NCI-H2107 treated with DMSO at 0.1 percent for 48 hours (cell line): ENCODE measurements around the gene WDR3.
"Not testable (repeated sequence)": the region's sequence is repeated elsewhere in the genome, so short reads cannot be mapped to it uniquely, and the experiment has no call there.

ENCODE experiments used
- DNase-seq: peaks from one replicate; lab custom pipeline; 2025; ENCODE audit not compliant: unreplicated experiment; lab: John Stamatoyannopoulos, UW

Gene WDR3

DNA sequence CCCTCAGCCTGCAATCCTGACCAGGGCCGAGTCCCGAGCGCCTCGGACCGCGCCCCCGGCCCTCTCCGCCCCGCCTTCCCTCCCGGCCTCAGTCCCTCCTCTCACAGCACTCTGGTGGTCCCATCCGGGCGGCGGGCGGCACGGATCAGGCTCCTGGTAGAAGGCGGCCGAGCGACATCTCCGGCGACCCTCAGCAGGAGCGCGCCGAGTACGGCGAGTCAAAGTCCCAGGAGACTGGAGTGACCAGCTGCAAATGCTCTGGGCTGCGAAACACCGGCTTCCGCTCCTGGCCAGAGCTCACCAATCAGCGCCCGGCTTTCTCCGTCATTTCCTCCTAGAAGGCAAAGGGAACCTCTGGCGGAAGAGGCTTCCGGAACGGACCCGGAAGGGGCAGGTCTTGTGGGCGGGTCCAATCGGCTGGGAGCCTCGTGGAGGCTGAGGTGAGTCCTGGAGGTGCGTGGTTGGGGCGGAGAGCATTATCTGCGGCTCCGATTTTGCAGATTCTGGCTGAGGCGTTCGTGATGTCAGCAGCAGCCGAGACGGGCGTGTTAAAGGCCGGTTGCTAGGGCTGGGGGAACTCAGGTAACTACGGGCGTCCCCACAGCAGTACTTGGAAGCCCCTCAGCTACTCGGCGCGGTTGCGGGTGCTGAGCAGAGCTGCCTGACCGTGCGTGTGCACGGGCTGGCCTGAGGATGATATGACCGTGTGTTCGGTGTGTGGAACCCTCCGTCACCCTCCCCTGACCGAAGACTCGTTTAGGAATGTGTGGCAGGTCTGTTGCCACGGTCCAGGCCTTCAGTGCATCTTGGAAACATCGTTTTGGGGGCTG is at the start of gene WDR3, which contains the start of gene GDAP2:
Gene WDR3, plus strand, starts transcription at position 397 of the 830 bp plus-strand sequence. CDS start 3,581 bp downstream, outside the sequence.
Gene GDAP2, minus strand, starts transcription at position 279 of the 830 bp plus-strand sequence. CDS start 9,264 bp downstream, outside the sequence.
- DNase-seq, result peak; percentile 95

DNA sequence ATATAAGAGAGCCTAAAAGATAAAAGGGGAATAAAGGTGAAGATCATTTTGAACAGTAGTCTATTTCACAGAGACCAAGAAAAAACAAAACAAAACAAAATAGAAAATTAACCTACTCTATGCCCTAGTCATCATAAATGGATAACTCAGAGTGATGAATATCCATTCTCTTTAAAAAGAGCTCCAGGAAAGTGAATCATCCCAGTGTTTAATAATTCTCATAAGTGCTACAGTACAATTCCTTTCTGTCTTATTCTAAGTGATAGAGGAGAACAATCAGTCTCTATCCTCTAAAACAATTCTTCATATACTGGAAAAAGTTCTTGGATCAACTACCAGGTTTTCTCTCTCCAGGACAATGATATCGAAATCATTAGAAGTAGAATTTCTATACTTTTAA is 45.9 kb upstream of the WDR3 start:
- no peak for DNase-seq

DNA sequence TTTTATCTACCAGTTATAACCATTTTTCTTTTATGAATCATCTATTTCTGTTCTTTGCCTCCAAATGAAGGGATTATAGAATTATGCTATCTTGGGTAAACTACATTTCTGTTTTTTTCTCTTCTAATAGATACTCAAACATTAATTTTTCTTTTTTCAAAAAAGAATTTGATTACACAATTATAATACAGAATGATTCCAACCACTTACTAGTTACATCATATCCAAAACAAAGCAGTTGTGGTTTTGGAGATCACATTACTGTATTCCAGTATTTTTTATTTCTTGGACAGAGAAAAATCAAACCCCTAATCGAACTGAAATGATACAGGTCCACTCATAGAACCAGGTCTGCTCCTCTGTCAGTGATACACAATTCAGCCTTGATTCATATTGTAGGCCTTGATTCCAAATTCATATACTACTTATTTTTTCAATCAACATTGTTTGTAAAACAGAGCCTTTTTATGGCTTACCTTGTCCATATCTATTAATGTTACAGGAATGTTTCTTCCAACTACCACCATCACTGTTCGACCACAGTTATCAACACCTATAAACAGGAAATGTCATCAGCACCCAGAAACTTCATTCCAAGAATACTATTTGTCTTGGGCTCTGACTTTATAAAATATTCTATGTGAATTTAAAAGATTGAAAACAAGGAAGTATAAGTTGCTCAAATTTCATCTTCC is 43.3 kb upstream of the WDR3 start:
- no peak for DNase-seq

DNA sequence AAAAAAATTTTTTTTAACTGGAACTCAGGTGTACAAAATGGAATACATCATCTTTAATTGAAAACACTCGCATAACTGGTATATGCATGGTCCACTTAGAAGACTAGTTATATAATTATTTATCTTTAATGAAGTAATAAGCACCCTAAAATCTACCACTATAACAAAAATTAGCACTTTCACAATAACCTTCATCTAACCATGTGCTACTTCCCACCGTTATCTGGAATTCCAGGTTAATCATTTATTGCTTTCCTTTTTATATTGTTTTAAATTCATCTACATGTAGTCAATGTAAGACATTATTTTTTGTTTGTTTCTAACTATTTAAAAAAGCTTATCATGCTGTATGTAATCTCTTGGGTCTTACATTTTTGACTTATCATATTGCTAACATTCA is 39.1 kb upstream of the WDR3 start:
- DNase-seq, result no peak

DNA sequence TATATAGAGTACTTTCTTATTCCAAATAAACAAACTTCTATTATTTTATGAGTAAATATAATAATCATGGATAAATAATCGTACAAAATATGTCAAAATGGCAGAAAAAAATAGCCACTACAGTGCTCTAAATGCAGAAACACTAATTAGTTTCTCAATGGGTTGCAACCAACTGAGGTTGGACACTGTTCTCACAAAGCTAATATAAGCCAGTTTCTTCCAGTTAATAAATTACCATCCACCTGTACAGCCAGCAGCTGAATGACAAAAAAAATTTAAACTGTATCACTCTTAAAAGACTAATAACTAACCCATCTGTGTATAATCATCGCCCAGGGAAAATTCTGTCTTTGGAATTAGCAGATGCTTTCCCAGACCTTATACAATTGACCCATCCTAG is 37.0 kb upstream of the WDR3 start:
- DNase-seq, result no peak

DNA sequence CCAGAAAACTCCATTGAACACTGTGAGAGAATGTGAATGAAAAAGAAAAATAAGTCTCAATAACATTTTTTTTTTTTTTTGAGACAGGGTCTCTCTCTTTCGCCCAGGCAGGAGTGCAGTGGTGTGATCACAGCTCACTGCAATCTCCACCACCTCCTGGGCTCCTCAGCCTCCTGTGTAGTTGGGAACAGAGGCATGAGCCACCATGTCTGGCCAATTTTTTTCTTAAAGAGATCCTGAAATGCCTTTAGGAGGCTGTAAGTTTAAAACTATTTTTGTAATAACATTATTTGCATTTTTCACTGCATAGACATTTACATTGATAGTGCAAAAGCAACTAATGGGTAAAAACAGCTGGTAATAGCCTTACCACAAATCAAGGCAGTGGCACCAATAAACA is 35.5 kb upstream of the WDR3 start:
- no peak for DNase-seq

DNA sequence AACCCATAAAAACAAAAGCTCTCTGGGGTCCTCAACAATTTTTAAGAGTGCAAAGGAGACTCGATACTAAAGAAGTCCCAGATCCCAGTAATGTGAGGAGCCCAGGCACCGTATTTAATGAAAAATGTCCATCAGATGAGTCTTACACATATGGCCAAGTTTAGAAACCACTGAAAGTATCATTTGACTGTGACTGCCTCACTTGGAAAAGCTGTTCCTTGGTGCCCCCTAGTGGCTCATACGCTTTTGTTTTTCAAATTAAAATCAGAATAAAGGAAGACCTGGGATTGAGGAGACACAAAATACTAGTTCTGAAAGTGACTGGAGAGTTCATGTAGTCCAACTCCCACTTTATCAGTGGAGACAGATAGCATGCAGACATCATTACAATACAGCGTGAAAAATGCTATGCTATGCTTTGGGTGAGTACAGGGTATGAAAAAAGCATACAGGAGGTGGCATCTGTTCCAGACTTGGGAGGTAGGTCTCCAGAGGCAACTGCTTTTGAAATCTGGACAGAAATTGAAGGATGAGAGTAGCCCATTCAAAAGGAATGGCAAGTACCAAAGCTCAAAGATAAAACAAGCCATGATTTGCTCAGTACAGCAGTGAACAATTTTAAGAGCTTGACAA is 33.9 kb upstream of the WDR3 start:
- peak; percentile 57 for DNase-seq

DNA sequence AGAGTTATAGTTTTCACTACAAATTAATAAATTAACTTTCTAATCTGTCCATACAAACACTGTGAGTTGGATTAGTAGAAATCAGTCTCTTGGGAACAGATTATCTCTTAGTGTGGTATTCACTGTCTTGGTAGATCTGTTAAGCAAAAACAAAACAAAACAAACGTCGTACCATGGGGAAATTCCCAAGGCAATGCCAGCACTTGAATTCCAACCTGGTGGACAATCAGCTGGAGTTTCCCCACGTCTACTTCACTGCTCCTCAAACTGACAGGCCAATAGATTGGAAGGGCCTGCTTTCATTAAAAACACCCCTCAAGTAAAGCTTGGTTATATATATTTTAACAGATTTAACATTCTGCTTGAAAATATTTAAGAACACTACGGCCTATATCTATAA is 32.0 kb upstream of the WDR3 start:
- DNase-seq, result no peak

DNA sequence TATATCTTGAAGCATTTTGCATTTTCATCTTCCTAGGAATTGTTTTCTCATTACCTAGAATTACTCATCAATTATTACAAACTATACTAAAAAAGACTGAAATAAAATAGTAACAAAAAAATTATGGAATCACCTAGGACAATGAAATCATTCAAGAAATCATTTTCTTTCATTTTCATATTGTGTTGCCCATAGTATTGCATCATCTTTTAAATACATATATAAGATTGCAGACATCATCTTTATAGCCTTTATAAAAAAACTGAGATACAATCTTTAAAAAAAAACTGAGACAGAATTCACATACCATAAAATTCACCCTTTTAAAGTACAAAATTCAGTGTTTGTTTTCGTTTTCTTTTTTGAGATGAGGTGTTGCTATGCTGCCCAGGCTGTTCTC is 29.7 kb upstream of the WDR3 start:
- DNase-seq, result no peak

DNA sequence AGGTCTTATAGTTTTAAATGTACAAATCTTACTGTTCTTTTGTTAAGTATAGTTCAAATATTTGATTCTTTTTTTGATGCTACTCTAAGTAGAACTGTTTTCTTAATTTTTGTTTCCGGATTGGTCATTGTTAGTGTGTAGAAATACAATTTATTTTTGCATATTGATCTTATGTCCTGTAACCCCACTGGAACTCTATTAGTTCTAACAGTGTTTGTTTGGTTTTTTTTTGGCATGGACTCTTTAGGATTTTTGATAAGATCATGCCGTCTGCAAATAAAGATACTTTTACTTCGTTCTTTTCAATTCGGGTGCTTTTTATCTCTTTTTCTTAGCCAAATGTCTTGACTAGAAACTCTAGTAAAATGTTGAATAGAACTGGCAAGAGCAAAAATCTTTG is 26.6 kb upstream of the WDR3 start:
- no peak for DNase-seq

DNA sequence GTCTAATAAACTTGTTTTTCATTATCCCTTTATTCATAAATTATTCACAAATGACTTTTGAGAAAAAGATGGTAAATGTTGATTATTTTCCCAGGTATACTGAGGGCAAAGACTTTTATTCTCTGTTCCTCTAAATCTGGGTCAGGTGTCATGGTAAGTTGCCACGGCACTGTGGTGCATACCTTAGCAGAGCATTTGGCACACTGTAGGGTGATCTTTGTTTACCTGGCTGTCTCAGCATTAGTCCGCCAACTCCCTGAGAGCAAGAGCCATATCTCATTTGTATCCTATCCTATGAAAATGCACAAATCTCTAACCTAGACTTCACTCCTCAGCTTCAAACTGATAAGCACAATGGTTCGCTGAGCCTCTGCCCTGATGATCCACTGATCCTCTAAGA is 25.1 kb upstream of the WDR3 start:
- no peak for DNase-seq

DNA sequence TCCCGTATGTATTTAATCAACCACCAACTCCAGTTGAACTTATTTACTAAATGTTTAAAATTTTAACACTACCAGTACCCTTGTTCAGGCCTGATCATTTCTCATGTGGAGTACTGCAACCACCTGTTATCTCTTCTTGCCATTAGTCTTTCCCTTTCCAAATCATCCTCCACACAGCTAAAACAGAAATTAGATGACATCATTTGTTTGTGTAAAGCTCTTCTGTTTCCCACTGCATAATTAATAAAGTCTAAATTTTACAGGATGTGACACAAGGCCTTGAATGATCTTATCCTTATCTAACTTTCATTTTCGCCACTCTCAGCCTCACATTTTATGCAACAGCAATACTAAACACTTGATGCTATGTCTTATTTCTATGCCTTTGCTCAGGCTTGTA is 24.5 kb upstream of the WDR3 start:
- DNase-seq, result no peak

DNA sequence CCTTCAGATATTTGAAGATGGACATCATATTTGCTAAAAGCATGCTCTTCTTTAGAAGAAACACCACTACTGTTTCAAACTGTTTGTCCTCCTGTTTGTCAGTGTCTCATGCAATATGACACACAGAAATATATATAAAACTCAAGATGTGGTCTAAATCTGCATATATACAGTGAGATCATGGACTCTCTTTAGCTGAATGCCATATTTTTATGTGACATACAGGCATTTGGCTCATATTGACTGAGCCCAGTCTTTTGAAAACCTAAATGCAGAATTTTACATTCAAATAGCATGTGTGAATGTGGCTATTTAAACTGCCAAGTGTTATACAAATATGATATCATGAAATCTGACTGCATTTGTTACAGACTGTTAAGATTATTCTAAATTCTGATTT is 18.5 kb upstream of the WDR3 start:
- no peak for DNase-seq

DNA sequence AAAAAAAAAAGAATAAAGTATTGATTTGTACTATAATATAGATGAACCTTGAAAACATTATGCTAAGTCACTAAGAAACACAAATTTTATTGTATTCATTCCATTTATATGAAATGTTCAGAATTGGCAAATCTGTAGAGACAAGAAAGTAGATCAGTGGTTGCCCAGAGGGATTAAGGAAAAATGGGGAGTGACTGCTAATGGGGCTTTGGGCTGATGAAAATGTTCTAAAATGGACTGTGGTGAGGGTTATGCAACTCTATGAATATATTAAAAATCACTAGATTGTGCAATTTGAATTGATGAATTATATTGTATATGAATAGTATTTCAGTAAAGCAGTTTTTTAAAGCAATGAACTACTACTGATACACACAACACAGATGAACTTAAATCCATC is 10.2 kb upstream of the WDR3 start:
- no peak for DNase-seq

DNA sequence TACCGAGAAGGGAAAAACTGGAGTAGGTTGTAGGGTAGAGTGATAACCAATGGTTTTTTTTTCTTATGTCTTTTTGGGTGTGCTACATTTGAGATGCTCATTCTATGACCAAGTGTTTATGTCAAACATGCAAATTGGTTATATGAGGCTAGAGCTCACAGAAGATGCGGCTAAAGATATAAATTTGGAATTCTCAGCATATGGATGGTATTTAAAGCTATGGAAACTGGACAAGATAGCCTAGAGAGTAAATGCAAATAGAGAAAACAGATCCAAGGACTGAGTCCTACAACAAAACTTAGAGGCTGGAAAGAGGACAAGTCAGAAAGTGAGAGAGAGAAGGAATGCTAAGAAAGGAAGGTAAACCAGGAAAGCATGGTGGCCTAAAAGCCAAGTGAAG is 7.5 kb upstream of the WDR3 start:
- DNase-seq, result no peak

DNA sequence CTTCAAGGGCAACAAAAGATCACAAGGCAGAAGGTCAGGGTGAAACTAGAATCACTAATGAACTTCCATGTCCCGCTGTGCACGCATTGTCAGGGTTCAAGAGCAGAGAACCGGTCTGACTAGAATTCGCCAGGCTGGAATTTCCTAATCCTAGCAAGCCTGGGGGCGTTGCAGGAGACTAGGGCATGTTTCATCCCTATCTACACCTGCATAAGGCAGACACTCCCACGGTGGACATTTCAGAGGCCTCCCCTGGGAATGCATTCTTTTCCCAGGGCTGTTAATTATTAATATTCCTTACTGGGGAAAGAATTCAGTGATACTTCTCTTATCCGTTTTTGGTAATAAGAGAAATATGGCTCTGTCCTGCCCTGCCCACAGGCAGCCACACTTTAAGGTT is 6.8 kb upstream of the WDR3 start:
- not testable (repeated sequence) for DNase-seq

DNA sequence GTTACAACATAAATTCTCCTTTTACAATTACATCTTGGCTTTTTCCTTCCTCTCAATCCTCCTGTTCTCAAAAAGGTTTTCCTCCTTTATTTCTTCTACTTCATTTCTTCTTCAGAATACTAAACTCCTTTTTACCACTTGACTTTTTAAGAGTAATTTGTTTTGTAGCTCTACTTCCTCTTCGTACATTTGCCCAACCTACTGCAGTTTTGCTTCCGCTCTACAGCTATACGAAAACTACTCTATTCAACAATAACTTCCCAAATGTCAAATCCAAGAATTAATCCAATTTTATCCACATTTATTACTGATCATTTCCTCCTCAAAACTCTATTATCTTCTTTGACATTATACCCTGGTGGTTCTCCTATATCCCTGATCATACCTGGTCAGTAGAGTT is 3.6 kb upstream of the WDR3 start:
- no peak for DNase-seq

DNA sequence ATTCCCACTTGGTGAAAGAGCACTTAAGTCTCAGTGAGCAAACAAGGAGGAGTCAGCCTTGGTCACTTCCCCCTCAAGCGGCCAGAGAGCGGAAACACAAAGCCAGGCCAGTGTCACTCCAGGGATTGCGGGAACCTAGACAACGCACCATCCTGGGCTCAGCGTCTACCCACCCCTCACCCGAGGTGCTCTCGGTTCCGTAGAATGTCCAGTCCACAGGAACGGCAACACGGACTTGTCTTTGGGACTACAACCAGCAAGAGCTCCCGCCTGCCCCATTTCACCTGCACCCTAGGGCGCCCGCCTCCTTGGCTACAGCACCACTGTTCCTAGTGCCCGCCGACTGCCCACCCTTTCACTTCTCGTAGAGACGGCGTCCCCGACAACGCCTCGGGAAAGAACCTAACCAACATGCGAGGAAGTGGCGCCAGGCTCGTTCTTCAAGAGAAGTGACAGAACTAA is 627 bp upstream of the WDR3 start:
- DNase-seq, result peak; percentile 48

DNA sequence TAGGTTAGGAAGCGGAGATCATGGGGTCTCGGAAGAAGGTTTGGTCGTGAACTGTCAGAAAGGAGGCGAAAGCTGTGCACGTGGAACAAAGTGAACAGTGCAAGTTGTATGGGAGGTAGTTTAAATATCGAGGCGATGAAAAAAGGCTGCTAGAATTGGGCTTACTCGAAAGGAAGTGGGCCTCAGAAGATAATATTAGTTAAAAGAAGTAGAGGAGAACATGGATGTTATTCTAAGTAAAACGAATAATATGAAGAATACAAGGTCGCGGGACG is 571 bp downstream of the WDR3 start:
- no peak for DNase-seq

DNA sequence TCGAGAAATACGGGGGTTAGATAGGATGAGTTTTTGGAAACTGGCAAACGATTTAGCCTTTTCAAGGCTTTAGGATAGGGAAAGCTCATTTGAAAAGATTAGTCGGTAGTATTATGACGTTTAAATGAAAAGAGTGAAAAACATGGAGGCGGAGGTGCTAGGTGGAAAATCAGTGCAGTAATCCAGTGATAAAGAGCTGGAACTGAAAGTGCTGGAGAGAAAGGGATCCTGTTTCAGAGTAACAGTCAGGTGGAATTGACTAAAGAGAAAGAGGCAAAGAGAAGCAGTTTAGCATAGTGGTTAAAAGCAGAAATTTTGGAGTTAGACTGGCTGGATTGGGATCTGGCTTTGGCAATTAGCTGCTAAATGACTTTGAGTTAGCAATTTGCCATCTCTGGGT is 945 bp downstream of the WDR3 start:
- peak; percentile 45 for DNase-seq

DNA sequence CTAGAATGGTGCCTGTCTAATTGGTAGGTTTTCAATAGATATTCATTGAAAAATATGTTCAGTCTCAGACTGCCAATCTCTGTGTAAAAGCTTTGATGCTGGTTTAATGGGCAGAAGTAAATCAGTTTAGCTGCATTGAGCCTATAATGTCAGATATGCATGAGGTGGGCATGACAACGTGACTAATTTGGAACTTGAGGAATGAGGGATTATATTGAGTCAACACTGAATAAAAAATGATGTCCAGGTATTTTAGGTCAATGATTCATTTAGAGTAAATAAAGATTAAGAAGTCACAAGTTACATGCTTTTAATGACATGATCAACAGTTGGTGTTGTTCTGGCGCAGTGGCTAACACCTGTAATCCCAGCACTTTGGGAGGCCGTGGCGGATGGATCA is 3.0 kb downstream of the WDR3 start:
- no peak for DNase-seq

DNA sequence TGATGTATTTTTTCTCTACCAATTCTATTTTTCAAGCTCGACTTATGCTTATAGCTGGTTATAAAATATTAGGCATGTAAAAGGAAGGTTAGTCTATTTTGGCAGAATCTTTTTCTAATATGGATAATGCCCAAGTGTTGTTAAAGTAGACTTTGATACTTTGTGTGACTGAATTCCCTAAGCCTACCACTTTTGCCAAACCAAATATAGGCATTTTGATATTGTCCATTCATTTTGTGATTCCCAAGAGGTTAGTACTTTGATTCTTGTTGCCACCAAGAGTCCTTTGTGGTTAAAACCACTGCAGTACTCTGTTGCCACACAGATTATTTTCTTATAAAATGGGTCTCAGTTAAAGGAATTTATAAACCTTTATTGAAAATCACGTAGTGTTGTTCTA is 4.2 kb downstream of the WDR3 start:
- DNase-seq, result no peak
